ENCODE results near the gene LRP1.

Gene LRP1

GRCh38 chr12:57171668-57172067 is 43.4 kb downstream of the LRP1 start:
- in situ Hi-C loops (cut with MboI; ENCODE audit: low pct_unique_long_range_greater_than_20kb, low sequenced_read_pairs, unreplicated experiment): loop anchor here (10.0 kb wide), 1 partner anchor 167 kb away; the partner anchor contains the start of gene ZBTB39
- TF ChIP-seq CTCF (IDR thresholded peaks at IDR 0.05; ENCODE audit: extremely low read depth, insufficient read depth, missing control alignments): no peak
- DNase-seq (ENCODE audit: low spot score): no peak

GRCh38 chr12:57173089-57173488 is 44.8 kb downstream of the LRP1 start:
- DNase-seq (ENCODE audit: low spot score): peak; percentile 65
- in situ Hi-C loops (cut with MboI; ENCODE audit: low pct_unique_long_range_greater_than_20kb, low sequenced_read_pairs, unreplicated experiment): loop anchor here (10.0 kb wide), 1 partner anchor 168 kb away; the partner anchor contains the start of gene ZBTB39

GRCh38 chr12:57173683-57174082 is 45.4 kb downstream of the LRP1 start:
- TF ChIP-seq CTCF (IDR thresholded peaks at IDR 0.05; ENCODE audit: extremely low read depth, insufficient read depth, missing control alignments): no peak
- in situ Hi-C loops (cut with MboI; ENCODE audit: low pct_unique_long_range_greater_than_20kb, low sequenced_read_pairs, unreplicated experiment): loop anchor here (10.0 kb wide), 1 partner anchor 169 kb away; the partner anchor contains the start of gene ZBTB39
- no peak for DNase-seq (ENCODE audit: low spot score)

More at GRCh38 chr12:57173089-57173488, 44.8 kb downstream of the LRP1 start:
- TF ChIP-seq CTCF (IDR thresholded peaks at IDR 0.05; ENCODE audit: extremely low read depth, insufficient read depth, missing control alignments): peak; percentile 75

- TF ChIP-seq CTCF (IDR thresholded peaks at IDR 0.05; ENCODE audit: extremely low read depth, insufficient read depth, missing control alignments): peak; percentile 64
- DNase-seq (ENCODE audit: low spot score): no peak
- in situ Hi-C loops (cut with MboI; ENCODE audit: low pct_unique_long_range_greater_than_20kb, low sequenced_read_pairs, unreplicated experiment): loop anchor here (10.0 kb wide), 1 partner anchor 171 kb away; the partner anchor contains the start of gene ZBTB39
Observed at GRCh38 chr12:57175428-57176138, 47.3 kb downstream of the LRP1 start.

- in situ Hi-C loops (cut with MboI; ENCODE audit: low pct_unique_long_range_greater_than_20kb, low sequenced_read_pairs, unreplicated experiment): loop anchor here (10.0 kb wide), 1 partner anchor 171 kb away; the partner anchor contains the start of gene ZBTB39
- no peak for TF ChIP-seq CTCF (IDR thresholded peaks at IDR 0.05; ENCODE audit: extremely low read depth, insufficient read depth, missing control alignments)
- DNase-seq (ENCODE audit: low spot score): no peak
Observed at GRCh38 chr12:57176139-57176477, 47.8 kb downstream of the LRP1 start.

GRCh38 chr12:57176846-57177245 is 48.6 kb downstream of the LRP1 start:
- DNase-seq (ENCODE audit: low spot score): no peak
- in situ Hi-C loops (cut with MboI; ENCODE audit: low pct_unique_long_range_greater_than_20kb, low sequenced_read_pairs, unreplicated experiment): loop anchor here (10.0 kb wide), 1 partner anchor 172 kb away; the partner anchor contains the start of gene ZBTB39
- TF ChIP-seq CTCF (IDR thresholded peaks at IDR 0.05; ENCODE audit: extremely low read depth, insufficient read depth, missing control alignments): no peak

All from GM13977 (cell line).